Measurements from ENCODE around the gene PCDH9. TPM values are rescaled to one million over a fixed set of nuclear protein-coding genes. Genes with fewer than 3 reads are reported as not detected.
A peak's percentile ranks its signal among the peaks of the same experiment; 100 is the strongest.

Gene PCDH9
- total RNA-seq, 1 experiment from 2014 or later = 5.8 TPM

- intact Hi-C loops (cut with micrococcal nuclease; ENCODE audit: unreplicated experiment) = no loop called here
- CTCF ChIA-PET = no interaction called here
- DNase-seq (ENCODE audit: low spot score) = peak; percentile 3
- Histone ChIP-seq H3K4me1 (ENCODE audit: insufficient read depth, low read length, poor library complexity, severe bottlenecking) (no peaks in the 10 kb centered on the region), H3K27me3 (replicated peaks; ENCODE audit: insufficient read depth, low read depth, low read length, poor library complexity) (no peaks in the 10 kb centered on the region), H3K27ac (ENCODE audit: low read depth, low read length, poor library complexity, severe bottlenecking) (no peak overlapping the region), H3K9me3 (ENCODE audit: low read depth, low read length, poor library complexity, severe bottlenecking) (no peaks in the 10 kb centered on the region), H3K36me3 (ENCODE audit: insufficient read depth, low read length, poor library complexity, severe bottlenecking) (no peaks in the 10 kb centered on the region), H3K4me3 (ENCODE audit: low read depth, low read length, poor library complexity, severe bottlenecking) (no peak overlapping the region)
- BruUV-seq (replicated peaks) = no TSS peak
- TF ChIP-seq CTCF (conservative IDR thresholded peaks at IDR 0.05; ENCODE audit: low read depth, low read length) (no peak), EZH2 (IDR thresholded peaks at IDR 0.05; ENCODE audit: borderline replicate concordance, low read depth, low read length, poor library complexity, severe bottlenecking) (no peak)
- POLR2A ChIA-PET (ENCODE audit: low non-redundant PET) = no interaction called here
Observed at GRCh38 chr13:66329988-66330451, 900.1 kb downstream of the PCDH9 start.

DNA sequence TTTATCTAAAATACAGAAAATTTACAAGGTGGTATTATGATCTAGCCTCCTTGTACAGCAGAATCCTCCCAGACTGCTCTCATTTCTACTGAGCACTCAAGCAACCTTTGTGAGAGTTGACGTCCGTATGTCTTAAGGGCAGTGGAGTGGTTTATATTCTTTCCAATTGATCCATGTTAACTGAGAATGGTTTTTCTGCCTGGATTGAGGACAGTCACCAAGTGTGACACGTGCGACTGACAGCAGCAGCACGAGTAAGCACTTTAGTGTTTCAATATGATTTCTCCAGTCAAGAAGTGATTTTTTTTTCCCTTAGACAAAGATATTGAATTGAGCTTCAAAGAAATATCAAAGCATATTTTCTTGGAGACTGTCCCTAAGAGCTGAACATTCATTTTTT is 901.7 kb downstream of the PCDH9 start:
- BruUV-seq (replicated peaks) = no TSS peak
- Histone ChIP-seq H3K4me3 (ENCODE audit: low read depth, low read length, poor library complexity, severe bottlenecking) (no peak overlapping the region), H3K36me3 (ENCODE audit: insufficient read depth, low read length, poor library complexity, severe bottlenecking) (no peaks in the 10 kb centered on the region), H3K27me3 (replicated peaks; ENCODE audit: insufficient read depth, low read depth, low read length, poor library complexity) (no peaks in the 10 kb centered on the region), H3K27ac (ENCODE audit: low read depth, low read length, poor library complexity, severe bottlenecking) (no peak overlapping the region), H3K4me1 (ENCODE audit: insufficient read depth, low read length, poor library complexity, severe bottlenecking) (no peaks in the 10 kb centered on the region), H3K9me3 (ENCODE audit: low read depth, low read length, poor library complexity, severe bottlenecking) (no peaks in the 10 kb centered on the region)
- no peak for DNase-seq (ENCODE audit: low spot score)
- intact Hi-C loops (cut with micrococcal nuclease; ENCODE audit: unreplicated experiment) = no loop called here
- TF ChIP-seq CTCF (conservative IDR thresholded peaks at IDR 0.05; ENCODE audit: low read depth, low read length) = no peak
- TF ChIP-seq EZH2 (IDR thresholded peaks at IDR 0.05; ENCODE audit: borderline replicate concordance, low read depth, low read length, poor library complexity, severe bottlenecking) = no peak
- ChIA-PET CTCF (no interaction called here), POLR2A (ENCODE audit: low non-redundant PET) (no interaction called here)

GRCh38 chr13:66323745-66324347 is 906.3 kb downstream of the PCDH9 start:
- Histone ChIP-seq H3K9me3 (ENCODE audit: low read depth, low read length, poor library complexity, severe bottlenecking) (no peaks in the 10 kb centered on the region), H3K27me3 (replicated peaks; ENCODE audit: insufficient read depth, low read depth, low read length, poor library complexity) (no peaks in the 10 kb centered on the region), H3K36me3 (ENCODE audit: insufficient read depth, low read length, poor library complexity, severe bottlenecking) (no peaks in the 10 kb centered on the region), H3K4me3 (ENCODE audit: low read depth, low read length, poor library complexity, severe bottlenecking) (no peak overlapping the region), H3K27ac (ENCODE audit: low read depth, low read length, poor library complexity, severe bottlenecking) (no peak overlapping the region), H3K4me1 (ENCODE audit: insufficient read depth, low read length, poor library complexity, severe bottlenecking) (no peaks in the 10 kb centered on the region)
- intact Hi-C loops (cut with micrococcal nuclease; ENCODE audit: unreplicated experiment) = no loop called here
- TF ChIP-seq EZH2 (IDR thresholded peaks at IDR 0.05; ENCODE audit: borderline replicate concordance, low read depth, low read length, poor library complexity, severe bottlenecking) (no peak), CTCF (conservative IDR thresholded peaks at IDR 0.05; ENCODE audit: low read depth, low read length) (no peak)
- ChIA-PET POLR2A (ENCODE audit: low non-redundant PET) (no interaction called here), CTCF (no interaction called here)
- DNase-seq (ENCODE audit: low spot score) = no peak
- BruUV-seq (replicated peaks) = no TSS peak

All from A673 (cell line).